NCI-H2107 treated with DMSO at 0.1 percent for 48 hours (cell line): ENCODE data around the gene TAS1R1.

Experiments
- DNase-seq: peaks from one replicate; lab custom pipeline; 2025; ENCODE audit not compliant: unreplicated experiment; lab: John Stamatoyannopoulos, UW

Gene TAS1R1

DNA sequence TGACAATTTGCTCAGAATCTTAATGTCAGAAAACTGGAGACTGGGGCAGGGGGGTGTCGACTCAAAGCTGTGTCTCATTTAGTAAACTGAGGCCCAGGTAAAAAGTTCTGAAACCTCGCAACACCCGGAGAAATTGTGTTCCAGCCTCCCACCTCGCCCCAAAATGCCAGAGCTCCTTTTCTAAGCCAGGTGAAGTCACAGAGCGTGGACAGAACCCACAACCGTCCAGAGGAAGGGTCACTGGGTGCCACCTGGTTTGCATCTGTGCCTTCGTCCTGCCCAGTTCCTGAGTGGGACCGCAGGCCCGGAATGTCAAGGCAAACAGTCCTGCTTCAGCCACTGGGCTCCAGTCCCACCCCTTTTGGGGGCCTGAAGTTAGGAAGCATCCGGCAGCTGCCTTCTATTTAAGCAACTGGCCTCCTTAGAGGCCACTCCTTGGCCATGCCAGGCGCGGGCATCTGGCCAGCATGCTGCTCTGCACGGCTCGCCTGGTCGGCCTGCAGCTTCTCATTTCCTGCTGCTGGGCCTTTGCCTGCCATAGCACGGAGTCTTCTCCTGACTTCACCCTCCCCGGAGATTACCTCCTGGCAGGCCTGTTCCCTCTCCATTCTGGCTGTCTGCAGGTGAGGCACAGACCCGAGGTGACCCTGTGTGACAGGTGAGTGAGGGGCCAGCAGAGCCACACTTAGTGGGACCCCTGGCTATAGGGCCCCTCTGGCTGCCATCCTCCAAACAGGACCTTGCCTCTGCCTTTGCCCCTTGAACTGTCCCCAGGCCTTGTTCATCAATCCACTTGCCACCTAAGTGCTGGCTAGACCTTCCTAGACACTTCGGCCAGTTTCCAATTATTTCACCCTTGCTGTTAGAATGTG lies at the start of gene TAS1R1:
Gene TAS1R1, plus strand, starts transcription at position 401 of the 872 bp plus-strand sequence. Its CDS starts 67 bp downstream, at position 468.
- DNase-seq: no peak

DNA sequence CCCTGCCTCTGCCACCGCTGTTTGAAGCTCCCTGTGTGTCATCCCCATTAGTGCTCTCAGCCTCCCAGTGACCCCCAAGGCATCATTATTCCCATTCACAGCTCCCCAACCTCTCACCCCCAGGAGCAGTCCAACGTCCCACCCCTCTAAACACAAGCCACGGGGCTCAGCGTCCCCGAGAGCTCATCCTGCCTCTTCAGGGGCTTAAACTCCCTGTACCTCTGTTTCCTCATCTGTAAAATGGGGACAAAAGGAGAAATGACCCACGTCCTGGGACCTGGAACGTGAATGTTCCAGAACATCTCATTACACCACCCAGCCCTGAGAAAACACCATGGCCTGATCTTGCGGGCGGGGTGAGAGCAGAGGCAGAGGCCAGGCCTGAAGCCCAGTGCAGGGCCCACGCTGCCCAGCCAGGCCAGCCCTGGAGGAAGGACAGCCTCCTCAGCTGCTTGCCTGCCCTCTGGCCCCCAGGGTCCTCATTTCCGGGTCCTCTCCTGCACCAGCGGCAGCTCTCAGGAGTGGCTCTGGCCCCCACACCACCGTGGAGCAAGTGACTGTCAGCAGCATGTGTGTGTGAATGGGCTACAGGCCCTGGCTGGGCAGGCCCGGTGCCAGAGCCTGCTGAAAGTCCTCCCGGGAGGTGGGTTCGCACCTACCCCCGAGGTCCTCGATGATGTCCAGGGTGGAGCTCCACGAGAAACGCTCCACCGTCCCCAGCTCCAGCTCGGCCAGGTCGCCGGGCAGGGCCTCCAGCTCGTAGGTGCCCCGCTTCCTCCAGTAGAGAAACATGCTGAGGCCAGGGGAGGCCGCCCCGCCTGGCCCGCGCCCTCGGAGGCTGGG lies 49.5 kb upstream of the TAS1R1 start:
- DNase-seq: no peak

DNA sequence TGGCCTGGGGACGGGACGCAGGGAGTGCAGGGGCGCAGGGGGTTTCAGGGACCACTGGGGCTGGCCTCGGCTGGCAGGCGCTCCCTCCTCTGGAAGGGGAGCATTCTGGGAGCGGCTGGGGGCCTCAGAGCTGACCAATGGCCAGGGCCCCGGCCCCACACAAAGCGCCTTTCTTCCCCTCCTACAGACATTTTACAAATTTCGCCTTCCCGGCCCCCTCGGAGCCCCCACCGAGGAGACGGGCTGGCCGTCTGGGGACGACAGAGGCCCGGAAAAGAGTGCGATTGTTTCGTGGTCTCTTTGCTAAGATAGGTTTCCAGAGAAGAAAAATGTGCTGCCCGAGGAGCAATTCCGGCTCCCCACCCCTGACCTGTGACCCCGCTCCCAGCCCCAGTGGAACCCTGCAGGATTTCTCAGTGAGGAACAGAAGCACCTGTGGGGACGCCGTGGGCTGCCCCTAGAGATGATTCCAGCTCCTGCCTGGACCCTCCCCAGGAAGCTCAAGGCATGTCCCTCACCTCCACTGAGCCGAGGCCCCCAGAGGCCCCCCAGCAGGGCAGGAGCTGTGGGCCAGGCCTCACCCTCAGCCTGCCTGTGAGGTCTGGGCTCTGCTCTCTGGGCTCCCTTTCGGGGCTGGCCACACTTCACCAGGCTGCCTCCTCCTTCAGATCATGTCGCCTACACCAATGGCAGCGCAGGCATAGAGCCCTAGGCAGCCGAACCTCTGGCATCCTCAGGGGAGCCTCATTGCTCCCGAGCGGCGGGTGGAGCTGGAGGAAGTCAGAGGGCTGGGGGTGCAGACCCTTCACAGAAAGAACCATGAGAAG lies 48.7 kb upstream of the TAS1R1 start:
- DNase-seq: no peak

GRCh38 chr1:6507037-6507428 lies 48.1 kb upstream of the TAS1R1 start:
- no peak for DNase-seq

DNA sequence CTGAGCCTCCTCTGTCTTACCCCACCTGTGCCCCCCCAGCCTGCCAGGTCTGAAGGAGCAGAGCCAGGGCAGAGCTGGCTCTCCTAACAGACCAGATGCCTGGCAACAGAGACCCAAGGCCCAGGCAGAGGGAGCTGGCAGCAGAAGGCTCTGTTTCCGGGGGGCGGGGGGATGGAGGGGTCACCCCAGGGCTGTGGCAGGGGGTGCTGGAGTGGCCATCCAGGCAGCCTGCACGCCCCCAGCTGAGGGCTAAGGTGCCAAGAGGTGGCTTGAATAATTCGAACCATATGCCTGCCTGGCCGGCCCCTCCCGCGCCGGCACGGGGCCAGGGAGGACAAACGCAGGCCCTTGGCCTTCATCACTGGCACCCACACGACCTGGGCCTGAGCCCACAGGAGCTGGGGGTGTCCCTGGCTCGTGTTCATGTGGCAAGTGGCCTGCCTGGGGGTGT lies 47.6 kb upstream of the TAS1R1 start:
- no peak for DNase-seq

GRCh38 chr1:6508154-6508815 lies 46.8 kb upstream of the TAS1R1 start:
- no peak for DNase-seq

DNA sequence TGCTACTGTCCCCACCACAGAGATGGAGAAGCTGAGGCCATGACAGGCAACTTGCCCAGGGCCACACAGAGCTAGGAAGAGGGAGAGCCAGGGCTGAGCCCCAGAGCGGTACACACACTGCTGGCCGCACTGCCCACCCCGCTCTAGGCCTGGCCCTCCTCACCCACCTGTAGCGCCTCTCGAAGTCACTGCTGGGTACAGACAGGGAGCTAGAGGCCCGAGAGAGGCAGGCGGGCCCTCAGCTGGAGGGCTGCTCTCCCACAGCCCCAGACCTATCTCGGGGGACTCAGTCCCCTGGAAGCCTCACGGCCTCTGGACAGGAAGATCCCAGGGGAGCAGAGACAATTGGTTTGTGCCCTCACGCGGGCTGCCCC lies 46.3 kb upstream of the TAS1R1 start:
- DNase-seq: no peak

GRCh38 chr1:6509220-6509918 lies 45.7 kb upstream of the TAS1R1 start:
- DNase-seq: no peak

GRCh38 chr1:6509919-6510291 lies 45.2 kb upstream of the TAS1R1 start:
- DNase-seq: no peak

GRCh38 chr1:6510493-6510892 lies 44.6 kb upstream of the TAS1R1 start:
- DNase-seq: no peak

DNA sequence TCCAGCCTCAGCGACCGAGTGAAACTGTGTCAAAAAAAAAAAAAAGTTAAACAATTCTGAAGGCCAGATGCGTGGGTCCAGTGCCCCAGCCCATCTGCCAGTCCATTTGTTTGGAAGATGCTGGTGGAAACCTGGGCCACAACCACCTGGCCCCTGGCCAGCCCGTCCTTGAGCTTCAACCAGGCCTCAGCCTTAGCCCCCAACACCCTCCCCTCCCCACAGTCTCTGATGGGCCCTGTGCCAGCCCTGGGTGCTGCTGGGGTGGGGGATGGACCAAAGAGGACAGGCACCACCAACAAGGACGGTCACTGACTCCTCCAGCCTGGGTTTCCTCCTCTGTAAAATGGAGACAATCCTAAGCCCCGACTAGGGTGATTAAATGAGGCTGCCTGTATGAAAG lies 44.1 kb upstream of the TAS1R1 start:
- DNase-seq: no peak

DNA sequence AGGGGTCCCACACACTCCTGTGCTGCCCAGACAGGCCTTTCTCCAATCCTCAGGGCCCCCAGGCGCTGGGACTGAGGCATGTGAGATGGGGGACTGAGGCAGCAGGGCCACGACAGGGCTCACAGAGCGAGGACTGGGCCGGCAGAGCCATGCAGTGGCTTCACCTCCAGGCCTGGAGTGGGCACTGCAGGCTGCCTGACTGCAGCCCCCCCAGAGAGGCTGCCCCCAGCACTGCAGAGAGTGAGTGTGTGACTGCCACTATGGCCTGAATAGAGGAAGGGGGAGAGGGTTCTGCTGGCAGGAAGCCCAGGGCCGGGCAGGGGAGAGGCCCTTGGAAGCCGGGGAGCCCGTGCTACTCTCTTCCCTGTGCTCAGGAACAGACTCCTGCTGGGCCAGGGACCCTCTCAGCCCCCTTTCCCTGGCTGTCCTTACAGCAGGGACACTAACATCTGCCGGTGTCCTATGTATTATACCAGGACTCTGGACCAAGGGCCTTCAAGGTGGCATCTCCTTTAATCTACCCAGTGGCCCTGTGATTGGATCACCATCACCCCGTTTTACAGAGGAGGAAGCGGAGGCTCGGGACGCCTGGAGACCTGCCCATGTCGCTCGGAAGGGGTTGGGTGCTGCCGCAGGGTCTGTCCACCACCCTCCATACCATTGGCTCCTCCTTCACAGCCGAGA lies 43.4 kb upstream of the TAS1R1 start:
- no peak for DNase-seq

GRCh38 chr1:6512245-6512907 lies 42.7 kb upstream of the TAS1R1 start:
- no peak for DNase-seq

DNA sequence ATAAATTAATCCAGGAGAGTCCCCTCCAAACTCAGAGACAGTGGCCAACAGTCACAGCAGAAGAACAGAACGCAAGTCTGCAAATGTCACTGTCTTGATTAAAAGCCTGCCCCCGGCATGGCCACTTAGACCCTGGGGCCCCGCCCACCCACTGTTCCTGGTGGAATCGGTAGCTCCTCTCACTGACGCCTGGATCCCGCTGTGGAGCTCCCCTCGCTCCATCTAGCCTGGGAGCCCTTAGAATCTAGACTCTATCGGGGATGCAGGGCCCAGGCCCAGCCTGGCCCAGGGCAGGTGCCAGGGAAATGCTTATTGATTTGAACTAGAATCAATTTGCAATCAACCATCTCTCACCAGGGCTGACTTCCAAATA lies 42.2 kb upstream of the TAS1R1 start:
- DNase-seq: no peak

- no peak for DNase-seq
These were observed 41.7 kb upstream of the TAS1R1 start for GRCh38 chr1:6513320-6513801.

GRCh38 chr1:6515771-6516170 lies 39.3 kb upstream of the TAS1R1 start:
- DNase-seq: no peak

GRCh38 chr1:6517435-6517851 lies 37.7 kb upstream of the TAS1R1 start:
- no peak for DNase-seq

DNA sequence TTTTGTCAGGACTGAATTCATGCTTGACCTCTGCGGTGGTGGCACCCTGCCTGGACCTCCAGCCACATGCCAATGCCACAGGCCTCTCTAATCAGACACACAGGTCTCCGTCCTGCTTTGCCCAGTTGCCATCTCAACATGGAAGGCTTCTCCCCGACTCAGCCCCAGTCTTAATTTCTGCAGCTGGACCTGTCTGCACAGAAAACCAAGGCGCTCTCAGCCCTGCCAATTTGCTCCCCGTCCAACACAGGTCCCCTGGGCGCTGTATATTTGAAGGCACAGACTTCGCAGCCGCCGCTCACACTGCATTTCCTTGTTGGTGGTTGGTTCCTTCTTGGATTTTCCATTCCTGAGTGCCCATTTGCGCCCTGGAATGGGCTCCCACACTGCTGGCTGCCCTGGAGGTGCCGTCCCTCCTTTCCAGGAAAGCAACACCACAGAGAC lies 35.6 kb upstream of the TAS1R1 start:
- DNase-seq: no peak
